ENCODE results near the gene SWAP70. TPM values are rescaled to one million over a fixed set of nuclear protein-coding genes. Genes with fewer than 3 reads are reported as not detected.

The SWAP70 gene
- total and polyA plus RNA-seq, 7 experiments from 2014 or later: 2.3 to 15.6 (median 4.5) TPM

- H3K9me3 ChIP-seq (ENCODE audit: control insufficient read depth in 2 of 3, low read length in 3 of 3): no peaks in the 10 kb centered on the region
- H3K4me3 Mint-ChIP-seq: no peak overlapping the region
- no peak for ATAC-seq
- no peaks in the 10 kb centered on the region for H3K27me3 ChIP-seq (ENCODE audit: control insufficient read depth in 2 of 2, insufficient read depth in 2 of 2, low read length in 2 of 2)
- peaks cover 0 to 12% (median 0%) of the 10 kb centered on the region in 11 donors for H3K9me3 Mint-ChIP-seq
- H3K27me3 Mint-ChIP-seq: peaks cover 3 to 11% (median 5%) of the 10 kb centered on the region in 5 donors
- H3K36me3 ChIP-seq (ENCODE audit: control insufficient read depth in 2 of 3, insufficient read depth in 3 of 3, low read length in 3 of 3): peaks cover 0 to 5% (median 0%) of the 10 kb centered on the region in 3 experiments
- intact Hi-C loops (cut with micrococcal nuclease): no loop called here
- H3K4me3 ChIP-seq (ENCODE audit: low read length): no peak overlapping the region
- POLR2A ChIA-PET: no interaction called here
- CTCF ChIA-PET: no interaction called here
- no peak overlapping the region for H3K27ac Mint-ChIP-seq
- H3K4me1 Mint-ChIP-seq: peaks cover 0 to 6% (median 3%) of the 10 kb centered on the region in 7 donors
- no peaks in the 10 kb centered on the region for H3K4me1 ChIP-seq (ENCODE audit: control insufficient read depth in 2 of 2, insufficient read depth in 2 of 2, low read length in 2 of 2)
- H3K36me3 Mint-ChIP-seq: peaks cover 7 to 24% (median 8%) of the 10 kb centered on the region in 5 donors
- DNase-seq: no peak
- H3K27ac ChIP-seq (ENCODE audit: low read depth, low read length): no peak overlapping the region
Measured at GRCh38 chr11:9711454-9712307, 47.8 kb downstream of the SWAP70 start.

- no peaks in the 10 kb centered on the region for H3K4me1 ChIP-seq (ENCODE audit: control insufficient read depth in 2 of 2, insufficient read depth in 2 of 2, low read length in 2 of 2)
- H3K9me3 Mint-ChIP-seq: peaks cover 0 to 14% (median 0%) of the 10 kb centered on the region in 11 donors
- H3K9me3 ChIP-seq (ENCODE audit: control insufficient read depth in 2 of 3, low read length in 3 of 3): no peaks in the 10 kb centered on the region
- intact Hi-C loops (cut with micrococcal nuclease): no loop called here
- no peak overlapping the region for H3K4me3 ChIP-seq (ENCODE audit: low read length)
- no peaks in the 10 kb centered on the region for H3K27me3 ChIP-seq (ENCODE audit: control insufficient read depth in 2 of 2, insufficient read depth in 2 of 2, low read length in 2 of 2)
- ATAC-seq (no peak), DNase-seq (no peak)
- POLR2A ChIA-PET: no interaction called here
- H3K4me3 Mint-ChIP-seq: no peak overlapping the region
- H3K36me3 ChIP-seq (ENCODE audit: control insufficient read depth in 2 of 3, insufficient read depth in 3 of 3, low read length in 3 of 3): peaks cover 0 to 5% (median 0%) of the 10 kb centered on the region in 3 experiments
- CTCF ChIA-PET: no interaction called here
- peaks cover 0 to 16% (median 7%) of the 10 kb centered on the region in 7 donors for H3K4me1 Mint-ChIP-seq
- H3K36me3 Mint-ChIP-seq: peaks cover 7 to 30% (median 8%) of the 10 kb centered on the region in 5 donors
- peak overlapping the region in 1 of 9 donors; percentile 63 for H3K27ac Mint-ChIP-seq
- peaks cover 3 to 11% (median 5%) of the 10 kb centered on the region in 5 donors for H3K27me3 Mint-ChIP-seq
- H3K27ac ChIP-seq (ENCODE audit: low read depth, low read length): no peak overlapping the region
Measured at GRCh38 chr11:9714272-9714940, 50.5 kb downstream of the SWAP70 start.

GRCh38 chr11:9716275-9717039 lies 52.6 kb downstream of the SWAP70 start:
- intact Hi-C loops (cut with micrococcal nuclease): no loop called here
- H3K36me3 Mint-ChIP-seq: peaks cover 7 to 32% (median 8%) of the 10 kb centered on the region in 5 donors
- H3K4me1 Mint-ChIP-seq: peaks cover 13 to 26% (median 18%) of the 10 kb centered on the region in 7 donors
- Histone ChIP-seq H3K36me3 (ENCODE audit: control insufficient read depth in 2 of 3, insufficient read depth in 3 of 3, low read length in 3 of 3) (peaks cover 0 to 5% (median 0%) of the 10 kb centered on the region in 3 experiments), H3K27me3 (ENCODE audit: control insufficient read depth in 2 of 2, insufficient read depth in 2 of 2, low read length in 2 of 2) (no peaks in the 10 kb centered on the region), H3K4me1 (ENCODE audit: control insufficient read depth in 2 of 2, insufficient read depth in 2 of 2, low read length in 2 of 2) (no peaks in the 10 kb centered on the region), H3K9me3 (ENCODE audit: control insufficient read depth in 2 of 3, low read length in 3 of 3) (no peaks in the 10 kb centered on the region), H3K27ac (ENCODE audit: low read depth, low read length) (no peak overlapping the region), H3K4me3 (ENCODE audit: low read length) (no peak overlapping the region)
- CTCF ChIA-PET: no interaction called here
- DNase-seq (no peak), ATAC-seq (peak; percentile 77)
- H3K9me3 Mint-ChIP-seq: peaks cover 0 to 16% (median 0%) of the 10 kb centered on the region in 11 donors
- POLR2A ChIA-PET: no interaction called here
- peak overlapping the region in 1 of 10 donors; percentile 23 for H3K4me3 Mint-ChIP-seq
- H3K27me3 Mint-ChIP-seq: peaks cover 0 to 5% (median 3%) of the 10 kb centered on the region in 5 donors
- peak overlapping the region in 2 of 9 donors; percentile 3 to 58 for H3K27ac Mint-ChIP-seq

GRCh38 chr11:9717040-9717357 lies 53.1 kb downstream of the SWAP70 start:
- ATAC-seq: no peak
- H3K27me3 ChIP-seq (ENCODE audit: control insufficient read depth in 2 of 2, insufficient read depth in 2 of 2, low read length in 2 of 2): no peaks in the 10 kb centered on the region
- Mint-ChIP-seq H3K4me3 (peak overlapping the region in 1 of 10 donors; percentile 23), H3K27me3 (peaks cover 0 to 5% (median 3%) of the 10 kb centered on the region in 5 donors), H3K36me3 (peaks cover 7 to 33% (median 8%) of the 10 kb centered on the region in 5 donors), H3K4me1 (peaks cover 13 to 26% (median 18%) of the 10 kb centered on the region in 7 donors), H3K9me3 (peaks cover 0 to 16% (median 0%) of the 10 kb centered on the region in 11 donors), H3K27ac (peak overlapping the region in 2 of 9 donors; percentile 3 to 58)
- no peaks in the 10 kb centered on the region for H3K4me1 ChIP-seq (ENCODE audit: control insufficient read depth in 2 of 2, insufficient read depth in 2 of 2, low read length in 2 of 2)
- intact Hi-C loops (cut with micrococcal nuclease): no loop called here
- no peaks in the 10 kb centered on the region for H3K9me3 ChIP-seq (ENCODE audit: control insufficient read depth in 2 of 3, low read length in 3 of 3)
- H3K27ac ChIP-seq (ENCODE audit: low read depth, low read length): no peak overlapping the region
- DNase-seq: no peak
- ChIA-PET CTCF (no interaction called here), POLR2A (no interaction called here)
- peaks cover 0 to 5% (median 0%) of the 10 kb centered on the region in 3 experiments for H3K36me3 ChIP-seq (ENCODE audit: control insufficient read depth in 2 of 3, insufficient read depth in 3 of 3, low read length in 3 of 3)
- no peak overlapping the region for H3K4me3 ChIP-seq (ENCODE audit: low read length)

GRCh38 chr11:9717719-9718118 lies 53.8 kb downstream of the SWAP70 start:
- Mint-ChIP-seq H3K36me3 (peaks cover 7 to 35% (median 8%) of the 10 kb centered on the region in 5 donors), H3K4me1 (peaks cover 13 to 26% (median 18%) of the 10 kb centered on the region in 7 donors), H3K9me3 (peaks cover 0 to 16% (median 0%) of the 10 kb centered on the region in 11 donors), H3K27me3 (peaks cover 0 to 5% (median 3%) of the 10 kb centered on the region in 5 donors), H3K4me3 (no peak overlapping the region), H3K27ac (no peak overlapping the region)
- H3K27ac ChIP-seq (ENCODE audit: low read depth, low read length): no peak overlapping the region
- POLR2A ChIA-PET: no interaction called here
- no peak for ATAC-seq
- H3K4me1 ChIP-seq (ENCODE audit: control insufficient read depth in 2 of 2, insufficient read depth in 2 of 2, low read length in 2 of 2): no peaks in the 10 kb centered on the region
- no peaks in the 10 kb centered on the region for H3K27me3 ChIP-seq (ENCODE audit: control insufficient read depth in 2 of 2, insufficient read depth in 2 of 2, low read length in 2 of 2)
- H3K4me3 ChIP-seq (ENCODE audit: low read length): no peak overlapping the region
- CTCF ChIA-PET: no interaction called here
- H3K36me3 ChIP-seq (ENCODE audit: control insufficient read depth in 2 of 3, insufficient read depth in 3 of 3, low read length in 3 of 3): peaks cover 0 to 5% (median 0%) of the 10 kb centered on the region in 3 experiments
- no peak for DNase-seq
- no peaks in the 10 kb centered on the region for H3K9me3 ChIP-seq (ENCODE audit: control insufficient read depth in 2 of 3, low read length in 3 of 3)
- intact Hi-C loops (cut with micrococcal nuclease): no loop called here

- Mint-ChIP-seq H3K36me3 (peaks cover 7 to 32% (median 9%) of the 10 kb centered on the region in 5 donors), H3K27ac (peak overlapping the region in 1 of 9 donors; percentile 8), H3K9me3 (peaks cover 0 to 16% (median 0%) of the 10 kb centered on the region in 11 donors), H3K27me3 (peaks cover 0 to 5% (median 0%) of the 10 kb centered on the region in 5 donors), H3K4me1 (peaks cover 13 to 26% (median 18%) of the 10 kb centered on the region in 7 donors), H3K4me3 (no peak overlapping the region)
- ATAC-seq (no peak), DNase-seq (no peak)
- Histone ChIP-seq H3K36me3 (ENCODE audit: control insufficient read depth in 2 of 3, insufficient read depth in 3 of 3, low read length in 3 of 3) (peaks cover 0 to 5% (median 0%) of the 10 kb centered on the region in 3 experiments), H3K27ac (ENCODE audit: low read depth, low read length) (no peak overlapping the region), H3K9me3 (ENCODE audit: control insufficient read depth in 2 of 3, low read length in 3 of 3) (no peaks in the 10 kb centered on the region), H3K4me1 (ENCODE audit: control insufficient read depth in 2 of 2, insufficient read depth in 2 of 2, low read length in 2 of 2) (no peaks in the 10 kb centered on the region), H3K27me3 (ENCODE audit: control insufficient read depth in 2 of 2, insufficient read depth in 2 of 2, low read length in 2 of 2) (no peaks in the 10 kb centered on the region), H3K4me3 (ENCODE audit: low read length) (no peak overlapping the region)
- POLR2A ChIA-PET: no interaction called here
- intact Hi-C loops (cut with micrococcal nuclease): no loop called here
- CTCF ChIA-PET: no interaction called here
Measured at GRCh38 chr11:9718147-9718546, 54.3 kb downstream of the SWAP70 start.
